ENCODE data around the gene HCRT.

HCRT gene

GRCh38 chr17:42136654-42137051, 48.6 kb downstream of the HCRT start:
- DNase-seq: no peak

DNA sequence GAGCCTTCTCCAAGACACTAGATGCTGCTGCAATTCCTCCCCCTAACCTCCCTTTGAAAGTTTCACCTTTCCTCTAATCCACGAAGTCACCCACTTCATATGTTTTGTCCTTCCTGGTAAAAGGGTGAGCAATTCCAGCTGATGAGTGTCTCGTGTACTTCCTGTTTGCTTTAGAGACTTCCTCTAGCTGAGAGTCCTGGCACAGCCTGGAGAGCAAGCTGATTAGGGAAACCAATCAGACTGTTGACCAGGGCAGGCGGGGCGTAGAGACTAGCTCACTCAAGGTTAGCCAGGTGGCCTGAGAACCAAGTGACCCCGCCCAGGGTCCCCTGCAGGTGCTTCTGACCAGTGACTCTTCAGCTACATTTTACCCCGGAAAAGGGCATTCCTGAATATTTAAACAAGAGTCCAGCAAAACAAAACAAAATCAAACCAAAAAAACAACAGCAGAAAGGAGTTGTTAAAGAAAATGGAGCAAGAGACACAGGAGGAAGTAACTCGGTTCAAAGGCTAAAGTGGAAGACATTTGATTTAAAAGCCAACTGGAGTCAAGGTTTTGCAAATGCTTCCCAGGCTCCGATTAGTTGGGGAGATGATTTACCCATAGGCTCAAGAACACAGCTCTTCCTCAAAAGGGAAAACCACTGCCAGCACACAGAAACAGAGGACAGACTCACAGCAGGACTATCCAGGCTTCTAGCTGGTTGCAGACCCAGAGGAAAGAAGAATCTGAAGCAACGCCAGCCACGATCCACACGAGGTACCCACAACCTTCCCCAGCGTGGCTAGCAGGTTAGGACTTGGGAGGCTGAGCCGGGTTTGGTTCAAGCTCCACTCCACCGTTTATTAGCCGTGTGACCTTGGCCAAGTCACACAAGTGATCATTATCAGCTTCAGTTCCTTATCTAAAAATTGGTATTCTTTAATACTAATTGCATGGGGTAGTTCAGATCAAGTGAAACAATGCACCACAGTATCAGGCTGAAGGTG, 49.3 kb downstream of the HCRT start:
- DNase-seq: no peak

DNA sequence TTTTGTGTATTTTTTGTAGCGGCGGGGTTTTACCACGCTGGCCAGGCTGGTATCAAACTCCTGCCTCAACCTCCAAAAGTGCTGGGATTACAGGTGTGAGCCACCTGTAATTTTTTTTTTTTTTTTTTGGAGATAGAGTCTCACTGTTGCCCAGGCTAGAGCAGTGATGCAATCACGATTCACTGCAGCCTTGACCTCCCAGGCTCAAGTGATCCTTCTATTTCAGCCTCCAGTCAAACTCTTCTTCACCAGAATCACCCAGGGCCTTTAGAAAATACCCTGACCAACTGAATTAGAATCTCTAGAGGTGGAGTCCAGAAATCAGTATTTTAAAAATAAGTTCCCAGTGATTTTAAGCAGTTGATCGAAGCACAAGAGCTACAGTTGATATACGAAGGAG, 50.1 kb downstream of the HCRT start:
- DNase-seq: no peak

Measured in NCI-H1048 (cell line).